GM19193 (cell line): ENCODE results near the gene SIGLEC15.

ENCODE experiments used
- POLR2A ChIP-seq: IDR thresholded peaks from 4 replicates; pipeline ENCODE4 v1.6.1; 2011; ENCODE audit not compliant: insufficient read depth, insufficient read length; ENCODE audit errors: extremely low read depth

The SIGLEC15 gene

DNA sequence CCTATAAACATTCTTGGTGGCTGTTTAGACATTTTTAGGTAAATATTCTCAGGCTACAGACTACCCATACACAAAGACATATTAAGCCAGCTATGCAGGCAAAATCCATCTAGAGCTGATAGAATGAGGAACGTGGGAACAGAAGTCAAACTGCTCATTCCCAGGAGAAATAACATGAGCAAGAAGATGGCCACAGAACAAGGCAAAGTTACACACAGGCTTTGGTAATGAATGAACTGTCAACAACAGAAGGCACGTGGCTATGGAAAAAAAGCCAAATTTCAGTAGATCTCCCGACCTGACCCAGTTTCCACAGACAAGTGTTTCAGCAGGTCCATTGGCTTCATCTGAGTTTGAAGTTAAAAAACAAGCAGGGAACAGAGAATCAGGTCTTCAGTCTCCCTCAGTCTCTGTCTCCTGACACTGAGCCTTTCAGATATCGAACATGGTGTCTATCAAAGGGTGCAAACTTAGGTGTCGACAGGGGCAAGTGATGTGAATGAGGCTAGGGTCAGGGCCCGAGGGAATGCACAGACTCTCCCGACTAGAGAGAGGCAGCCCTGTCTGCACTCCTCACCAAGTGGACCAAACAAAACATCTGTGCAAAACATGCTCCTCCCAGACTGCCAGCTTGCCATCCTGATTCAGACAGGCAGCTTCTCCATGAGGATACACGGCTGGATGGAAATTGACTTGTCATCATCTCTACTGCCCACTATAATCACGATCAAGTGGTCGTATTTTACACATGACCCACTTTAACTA, 25.9 kb downstream of the SIGLEC15 start:
- no peak for TF ChIP-seq POLR2A

- TF ChIP-seq POLR2A = no peak
Observed at GRCh38 chr18:45852631-45853030, 27.2 kb downstream of the SIGLEC15 start.

GRCh38 chr18:45854036-45854586, 28.6 kb downstream of the SIGLEC15 start:
- TF ChIP-seq POLR2A = no peak

DNA sequence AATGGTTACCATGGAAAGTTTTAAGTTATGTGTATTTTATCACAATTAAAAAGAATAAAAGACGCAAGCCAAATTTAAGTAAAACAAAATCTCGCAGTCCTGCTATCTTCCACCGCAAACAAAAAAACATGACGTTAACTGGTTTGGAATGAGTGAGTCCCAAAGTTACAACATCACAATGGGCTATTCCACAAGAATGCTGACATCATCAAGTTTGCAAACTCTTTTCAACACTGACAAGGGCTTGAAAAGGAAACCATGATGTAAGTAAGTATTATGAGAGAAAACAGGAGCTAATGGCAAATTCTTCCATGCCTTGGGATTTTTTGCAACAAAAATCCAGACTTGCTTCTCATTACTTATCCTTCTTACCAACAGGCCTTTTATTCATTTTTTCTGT, 31.1 kb downstream of the SIGLEC15 start:
- no peak for TF ChIP-seq POLR2A

- TF ChIP-seq POLR2A = no peak
Observed at GRCh38 chr18:45859334-45859733, 33.9 kb downstream of the SIGLEC15 start.

GRCh38 chr18:45860492-45860891, 35.0 kb downstream of the SIGLEC15 start:
- no peak for TF ChIP-seq POLR2A

DNA sequence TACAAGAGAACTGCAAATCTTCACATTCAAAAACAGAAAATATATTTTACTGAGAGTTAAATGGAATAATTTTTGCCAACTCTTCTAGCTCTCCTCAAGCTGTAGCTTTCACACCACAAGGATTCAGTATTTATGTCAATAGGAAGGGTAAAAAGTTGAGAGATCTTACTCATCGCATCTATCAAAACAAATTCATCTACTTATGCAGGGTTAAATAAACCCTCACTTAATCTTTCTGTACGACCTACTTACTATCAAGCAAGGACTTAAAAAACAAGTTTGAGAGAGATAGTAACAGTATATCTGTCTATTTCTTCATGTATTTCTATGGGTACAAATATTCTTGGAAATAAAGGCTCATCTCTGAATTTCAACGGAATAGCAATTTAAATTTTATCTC, 35.5 kb downstream of the SIGLEC15 start:
- TF ChIP-seq POLR2A = no peak

- TF ChIP-seq POLR2A = no peak
Observed at GRCh38 chr18:45861926-45862325, 36.5 kb downstream of the SIGLEC15 start.

GRCh38 chr18:45863469-45863868, 38.0 kb downstream of the SIGLEC15 start:
- TF ChIP-seq POLR2A = no peak

DNA sequence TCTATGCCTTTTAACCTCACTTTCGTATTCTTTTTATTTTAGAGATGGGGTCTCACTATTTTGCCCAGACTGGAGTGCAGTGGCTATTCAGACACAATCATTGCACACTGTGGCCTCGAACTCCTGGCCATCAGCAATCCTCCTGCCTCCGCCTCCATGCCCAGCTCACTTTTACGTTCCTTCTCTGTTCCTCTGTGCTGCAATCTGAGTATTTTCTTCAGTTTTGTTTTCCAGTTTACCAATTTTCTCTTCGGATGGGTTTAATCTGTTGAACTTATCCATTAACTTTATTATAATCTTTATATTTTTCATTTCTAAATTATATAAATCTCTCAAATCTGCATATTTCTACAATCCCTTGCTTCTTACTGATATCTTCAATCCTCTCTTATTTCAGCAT, 38.6 kb downstream of the SIGLEC15 start:
- TF ChIP-seq POLR2A = no peak

GRCh38 chr18:45865466-45865865, 40.0 kb downstream of the SIGLEC15 start:
- no peak for TF ChIP-seq POLR2A

GRCh38 chr18:45870419-45870818, 44.9 kb downstream of the SIGLEC15 start:
- TF ChIP-seq POLR2A = no peak

DNA sequence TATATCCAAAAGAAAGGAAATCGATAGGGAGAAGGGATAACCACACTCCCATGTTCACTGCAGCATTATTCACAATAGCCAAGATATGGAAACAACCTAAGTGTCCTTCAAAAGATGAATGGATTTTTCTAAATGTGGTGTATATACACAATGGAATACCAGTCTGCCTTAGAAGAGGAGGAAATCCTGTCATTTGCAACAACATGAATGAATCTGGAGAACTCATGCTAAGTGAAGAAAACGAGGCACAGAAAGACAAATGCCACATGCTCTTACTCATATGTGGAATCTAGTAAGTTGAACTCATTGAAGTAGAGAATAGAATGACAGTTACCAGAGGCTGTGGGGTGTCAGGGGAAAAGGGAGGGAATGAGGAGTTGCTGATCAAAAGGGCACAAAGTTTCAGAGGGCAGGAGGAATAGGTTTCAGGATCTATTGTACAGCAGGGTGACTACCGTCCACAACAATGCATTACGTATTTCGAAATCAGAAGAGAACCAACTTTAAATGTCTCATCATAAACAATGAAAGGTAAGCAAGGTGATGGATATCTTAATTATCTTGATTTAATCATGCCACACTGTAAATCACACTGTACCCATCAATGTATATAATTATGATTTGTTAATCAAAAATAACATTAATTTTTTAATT, 46.1 kb downstream of the SIGLEC15 start:
- no peak for TF ChIP-seq POLR2A

- TF ChIP-seq POLR2A = no peak
Observed at GRCh38 chr18:45874491-45875184, 49.2 kb downstream of the SIGLEC15 start.

- no peak for TF ChIP-seq POLR2A
Observed at GRCh38 chr18:45876161-45876560, 50.7 kb downstream of the SIGLEC15 start.

DNA sequence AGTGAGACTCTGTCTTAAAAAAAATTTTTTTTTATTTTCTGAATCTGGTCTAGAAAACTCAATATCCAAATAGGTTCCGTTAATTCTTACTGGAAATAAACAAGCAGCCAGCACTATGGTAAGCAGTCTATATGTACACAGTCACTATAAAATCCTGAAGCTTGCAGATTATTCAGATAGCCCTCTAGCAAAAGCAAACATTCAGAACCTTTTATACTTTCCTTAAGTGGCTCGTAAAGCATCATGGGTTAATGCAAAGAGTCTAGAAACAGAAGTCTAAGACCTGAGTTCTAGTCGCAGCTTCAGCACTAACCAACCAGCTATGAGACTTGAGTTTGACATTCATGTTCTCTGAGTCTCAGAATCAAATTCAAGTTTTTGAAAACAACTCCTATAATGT, 51.9 kb downstream of the SIGLEC15 start:
- TF ChIP-seq POLR2A = no peak
